T-helper 2 cell treated with Interferon-gamma antibody and Interleukin-4, amounts not matched to agents 5 μg/mL and 100 μg/mL, for 36 hours (primary cell): Measurements from ENCODE around the gene FBF1.
A peak's percentile ranks its signal among the peaks of the same experiment; 100 is the strongest.

Source experiments
- DNase-seq: peaks from one replicate; pipeline ENCODE4 v3.0.0; 2021; ENCODE audit warnings: low spot score
- H3K27ac Mint-ChIP-seq: one replicate; pipeline ENCODE4 v1.8.0; 2021; ENCODE audit warnings: mild to moderate bottlenecking, mixed read lengths
- H3K27me3 Mint-ChIP-seq: one replicate; pipeline ENCODE4 v1.8.0; 2021; ENCODE audit warnings: low read depth, mixed read lengths
- H3K36me3 Mint-ChIP-seq: one replicate; pipeline ENCODE4 v1.8.0; 2021; ENCODE audit warnings: low read depth, mixed read lengths
- H3K4me1 Mint-ChIP-seq: one replicate; pipeline ENCODE4 v1.8.0; 2021; ENCODE audit warnings: low read depth, mixed read lengths
- H3K4me3 Mint-ChIP-seq: one replicate; pipeline ENCODE4 v1.8.0; 2022; ENCODE audit warnings: mild to moderate bottlenecking, moderate library complexity, mixed read lengths
- H3K9me3 Mint-ChIP-seq: one replicate; pipeline ENCODE4 v1.8.0; 2021; ENCODE audit warnings: mixed read lengths

FBF1 gene

GRCh38 chr17:75931062-75931461 lies 9.8 kb downstream of the FBF1 start:
- Mint-ChIP-seq H3K9me3 (no peaks in the 10 kb centered on the region), H3K4me3 (no peak overlapping the region), H3K36me3 (no peaks in the 10 kb centered on the region), H3K4me1 (no peaks in the 10 kb centered on the region), H3K27me3 (no peaks in the 10 kb centered on the region), H3K27ac (no peak overlapping the region)
- DNase-seq = no peak

- Mint-ChIP-seq H3K27ac (no peak overlapping the region), H3K9me3 (no peaks in the 10 kb centered on the region), H3K36me3 (no peaks in the 10 kb centered on the region), H3K27me3 (no peaks in the 10 kb centered on the region), H3K4me3 (no peak overlapping the region), H3K4me1 (no peaks in the 10 kb centered on the region)
- DNase-seq = no peak
These were observed 13.4 kb downstream of the FBF1 start for GRCh38 chr17:75927286-75927922.

GRCh38 chr17:75926456-75926855 lies 14.4 kb downstream of the FBF1 start:
- no peak overlapping the region for H3K27ac Mint-ChIP-seq
- H3K4me3 Mint-ChIP-seq = no peak overlapping the region
- no peaks in the 10 kb centered on the region for H3K36me3 Mint-ChIP-seq
- H3K9me3 Mint-ChIP-seq = no peaks in the 10 kb centered on the region
- H3K4me1 Mint-ChIP-seq = no peaks in the 10 kb centered on the region
- no peak for DNase-seq
- H3K27me3 Mint-ChIP-seq = no peaks in the 10 kb centered on the region

GRCh38 chr17:75925912-75926311 lies 14.9 kb downstream of the FBF1 start:
- Mint-ChIP-seq H3K9me3 (no peaks in the 10 kb centered on the region), H3K36me3 (no peaks in the 10 kb centered on the region), H3K27ac (no peak overlapping the region), H3K4me1 (no peaks in the 10 kb centered on the region), H3K27me3 (no peaks in the 10 kb centered on the region), H3K4me3 (no peak overlapping the region)
- no peak for DNase-seq

- DNase-seq = no peak
- Mint-ChIP-seq H3K9me3 (no peaks in the 10 kb centered on the region), H3K4me3 (no peak overlapping the region), H3K27ac (no peak overlapping the region), H3K36me3 (no peaks in the 10 kb centered on the region), H3K27me3 (no peaks in the 10 kb centered on the region), H3K4me1 (no peaks in the 10 kb centered on the region)
These were observed 15.7 kb downstream of the FBF1 start for GRCh38 chr17:75925103-75925502.

- no peak overlapping the region for H3K4me3 Mint-ChIP-seq
- no peaks in the 10 kb centered on the region for H3K4me1 Mint-ChIP-seq
- no peak for DNase-seq
- peaks cover 3% of the 10 kb centered on the region for H3K36me3 Mint-ChIP-seq
- no peak overlapping the region for H3K27ac Mint-ChIP-seq
- no peaks in the 10 kb centered on the region for H3K9me3 Mint-ChIP-seq
- H3K27me3 Mint-ChIP-seq = no peaks in the 10 kb centered on the region
These were observed 17.6 kb downstream of the FBF1 start for GRCh38 chr17:75922963-75923874.

GRCh38 chr17:75922173-75922961 lies 18.5 kb downstream of the FBF1 start:
- Mint-ChIP-seq H3K27ac (no peak overlapping the region), H3K4me1 (no peaks in the 10 kb centered on the region), H3K36me3 (peaks cover 3% of the 10 kb centered on the region), H3K27me3 (no peaks in the 10 kb centered on the region), H3K9me3 (no peaks in the 10 kb centered on the region), H3K4me3 (no peak overlapping the region)
- no peak for DNase-seq

- DNase-seq = no peak
- H3K9me3 Mint-ChIP-seq = no peaks in the 10 kb centered on the region
- H3K4me1 Mint-ChIP-seq = peaks cover 3% of the 10 kb centered on the region
- no peak overlapping the region for H3K4me3 Mint-ChIP-seq
- H3K27me3 Mint-ChIP-seq = no peaks in the 10 kb centered on the region
- H3K27ac Mint-ChIP-seq = no peak overlapping the region
- peaks cover 6% of the 10 kb centered on the region for H3K36me3 Mint-ChIP-seq
These were observed 19.2 kb downstream of the FBF1 start for GRCh38 chr17:75921596-75921995.

GRCh38 chr17:75920045-75920560 lies 20.7 kb downstream of the FBF1 start:
- Mint-ChIP-seq H3K4me3 (no peak overlapping the region), H3K36me3 (peaks cover 6% of the 10 kb centered on the region), H3K27ac (no peak overlapping the region), H3K27me3 (no peaks in the 10 kb centered on the region), H3K4me1 (peaks cover 3% of the 10 kb centered on the region), H3K9me3 (no peaks in the 10 kb centered on the region)
- DNase-seq = no peak

- Mint-ChIP-seq H3K36me3 (peaks cover 6% of the 10 kb centered on the region), H3K4me1 (peaks cover 3% of the 10 kb centered on the region), H3K27ac (no peak overlapping the region), H3K9me3 (no peaks in the 10 kb centered on the region), H3K4me3 (no peak overlapping the region), H3K27me3 (no peaks in the 10 kb centered on the region)
- DNase-seq = no peak
These were observed 21.2 kb downstream of the FBF1 start for GRCh38 chr17:75919611-75920010.

GRCh38 chr17:75917917-75918445 lies 22.9 kb downstream of the FBF1 start:
- peaks cover 6% of the 10 kb centered on the region for H3K36me3 Mint-ChIP-seq
- H3K9me3 Mint-ChIP-seq = no peaks in the 10 kb centered on the region
- no peak overlapping the region for H3K4me3 Mint-ChIP-seq
- peaks cover 3% of the 10 kb centered on the region for H3K4me1 Mint-ChIP-seq
- H3K27ac Mint-ChIP-seq = no peak overlapping the region
- no peaks in the 10 kb centered on the region for H3K27me3 Mint-ChIP-seq
- DNase-seq = no peak

- no peak overlapping the region for H3K4me3 Mint-ChIP-seq
- no peak for DNase-seq
These were observed 23.5 kb downstream of the FBF1 start for GRCh38 chr17:75917141-75917916.

GRCh38 chr17:75915268-75915667 lies 25.6 kb downstream of the FBF1 start:
- Mint-ChIP-seq H3K36me3 (peaks cover 6% of the 10 kb centered on the region), H3K9me3 (no peaks in the 10 kb centered on the region), H3K27ac (no peak overlapping the region)

More at GRCh38 chr17:75917141-75917916, 23.5 kb downstream of the FBF1 start:
- H3K4me1 Mint-ChIP-seq = peaks cover 3% of the 10 kb centered on the region
- no peaks in the 10 kb centered on the region for H3K9me3 Mint-ChIP-seq
- H3K36me3 Mint-ChIP-seq = peaks cover 6% of the 10 kb centered on the region
- peak overlapping the region; percentile 53 for H3K27ac Mint-ChIP-seq
- H3K27me3 Mint-ChIP-seq = no peaks in the 10 kb centered on the region

More at GRCh38 chr17:75915268-75915667, 25.6 kb downstream of the FBF1 start:
- no peak overlapping the region for H3K4me3 Mint-ChIP-seq
- H3K27me3 Mint-ChIP-seq = no peaks in the 10 kb centered on the region
- DNase-seq = no peak
- peaks cover 3% of the 10 kb centered on the region for H3K4me1 Mint-ChIP-seq
